Spleen (tissue), 7 donors: Measurements from ENCODE around the gene CYP2A7.

Experiments
- POLR2A ChIP-seq, 3 donors: fragments of 450-650 bp; IDR thresholded peaks; one replicate each; pipeline ENCODE4 v1.5.1; 2017; ENCODE audit warnings: antibody characterized with exemption in 3 of 3, mild to moderate bottlenecking in 1 of 3
- TF ChIP-seq, protein P1 (sequence below), 11 experiments: fragments of 200-600 bp in 7 of 11; fragments of 450-650 bp in 4 of 11; sonication (generic) in 4 of 11; IDR thresholded peaks in 8 of 11; conservative IDR thresholded peaks in 3 of 11; 1 replicate in 7 of 11; 2 replicates in 4 of 11; pipeline versions ENCODE4 v1.4.0 to v1.8.0; 2016 to 2021; ENCODE audit warnings: antibody characterized with exemption in 11 of 11, inconsistent platforms in 4 of 11, mild to moderate bottlenecking in 1 of 11
- donor health status: DM: no; HTN: no; CAD: no; lungs with moderate emphysema.
- donor health status: DM: no; HTN: no; CAD: no.
- donor health status: DM: no; HTN: no; CAD: no.

DNA sequence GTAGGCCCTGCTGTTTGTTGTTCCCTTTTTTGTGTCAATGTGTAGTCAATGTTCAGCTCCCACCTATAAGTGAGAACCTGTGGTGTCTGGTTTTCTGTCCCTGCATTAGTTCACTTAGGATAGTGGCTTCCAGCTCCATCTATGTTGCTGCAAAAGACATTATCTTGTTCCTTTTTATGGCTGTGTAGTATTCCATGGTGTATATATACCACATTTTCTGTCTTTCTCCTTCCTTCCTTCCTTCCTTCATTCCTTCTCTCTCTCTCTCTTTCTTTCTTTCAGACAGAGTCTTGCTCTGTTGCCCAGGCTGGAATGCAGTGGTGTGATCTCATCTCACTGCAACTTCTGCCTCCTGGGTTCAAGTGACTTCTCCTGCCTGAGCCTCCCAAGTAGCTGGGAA, 52.8 kb downstream of the CYP2A7 start:
- TF ChIP-seq, protein P1, sequence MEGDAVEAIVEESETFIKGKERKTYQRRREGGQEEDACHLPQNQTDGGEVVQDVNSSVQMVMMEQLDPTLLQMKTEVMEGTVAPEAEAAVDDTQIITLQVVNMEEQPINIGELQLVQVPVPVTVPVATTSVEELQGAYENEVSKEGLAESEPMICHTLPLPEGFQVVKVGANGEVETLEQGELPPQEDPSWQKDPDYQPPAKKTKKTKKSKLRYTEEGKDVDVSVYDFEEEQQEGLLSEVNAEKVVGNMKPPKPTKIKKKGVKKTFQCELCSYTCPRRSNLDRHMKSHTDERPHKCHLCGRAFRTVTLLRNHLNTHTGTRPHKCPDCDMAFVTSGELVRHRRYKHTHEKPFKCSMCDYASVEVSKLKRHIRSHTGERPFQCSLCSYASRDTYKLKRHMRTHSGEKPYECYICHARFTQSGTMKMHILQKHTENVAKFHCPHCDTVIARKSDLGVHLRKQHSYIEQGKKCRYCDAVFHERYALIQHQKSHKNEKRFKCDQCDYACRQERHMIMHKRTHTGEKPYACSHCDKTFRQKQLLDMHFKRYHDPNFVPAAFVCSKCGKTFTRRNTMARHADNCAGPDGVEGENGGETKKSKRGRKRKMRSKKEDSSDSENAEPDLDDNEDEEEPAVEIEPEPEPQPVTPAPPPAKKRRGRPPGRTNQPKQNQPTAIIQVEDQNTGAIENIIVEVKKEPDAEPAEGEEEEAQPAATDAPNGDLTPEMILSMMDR (IDR thresholded peaks at IDR 0.05 in 8 of 11, conservative IDR thresholded peaks at IDR 0.05 in 3 of 11), result no peak
- no peak for TF ChIP-seq POLR2A (IDR thresholded peaks at IDR 0.05)
